ENCODE results near the gene FKBP9. TPM values are rescaled to one million over a fixed set of nuclear protein-coding genes. Genes with fewer than 3 reads are reported as not detected.

The FKBP9 gene
- total and polyA plus RNA-seq, 2 donors (not counting 3 experiments of a cell fraction or from before 2014, with no cell fraction given): 88.7 to 124 TPM

GRCh38 chr7:33043501-33044400 lies 86.5 kb downstream of the FKBP9 start:
- TF ChIP-seq EZH2 (IDR thresholded peaks at IDR 0.05; ENCODE audit: borderline replicate concordance, low read depth, low read length, severe bottlenecking): no peak
- TF ChIP-seq MYC (IDR thresholded peaks at IDR 0.05; ENCODE audit: low read depth, low read length): no peak
- no peak for TF ChIP-seq FOS (IDR thresholded peaks at IDR 0.05; ENCODE audit: borderline replicate concordance, insufficient read depth, low read length)
- Histone ChIP-seq H3K9me1 (replicated peaks; ENCODE audit: control insufficient read depth, extremely low read depth, insufficient read depth, low read length) (no peaks in the 10 kb centered on the region), H3K79me2 (ENCODE audit: control insufficient read depth, insufficient read depth, low read length) (peaks cover 80% of the 10 kb centered on the region), H3K27ac (ENCODE audit: insufficient read depth, low read depth, low read length) (no peak overlapping the region), H3K4me2 (ENCODE audit: insufficient read depth, low read length) (no peak overlapping the region), H4K20me1 (replicated peaks; ENCODE audit: control insufficient read depth, extremely low read depth, insufficient read depth, low read length) (peaks cover 6% of the 10 kb centered on the region), H2AFZ (ENCODE audit: low read depth, low read length) (no peak overlapping the region), H3K9me3 (replicated peaks; ENCODE audit: control insufficient read depth, insufficient read depth, low read length) (no peaks in the 10 kb centered on the region), H3K27me3 (ENCODE audit: control insufficient read depth in 2 of 2, insufficient read depth in 2 of 2, low read length in 2 of 2) (no peaks in the 10 kb centered on the region), H3K36me3 (ENCODE audit: control insufficient read depth in 2 of 2, extremely low read depth in 1 of 2, insufficient read depth in 2 of 2, low read length in 2 of 2) (no peaks in the 10 kb centered on the region), H3K4me3 (replicated peaks in 1 of 3; ENCODE audit: insufficient read depth in 1 of 3, low read depth in 1 of 3, low read length in 3 of 3) (no peak overlapping the region), H3K4me1 (ENCODE audit: control insufficient read depth, extremely low read depth, insufficient read depth, low read length) (peaks cover 7% of the 10 kb centered on the region), H3K9ac (replicated peaks; ENCODE audit: extremely low read depth, insufficient read depth, low read length) (no peak overlapping the region)
- FAIRE-seq: no peak
- dilution Hi-C loops (cut with MboI; ENCODE audit: extremely low pct_ligation_motif_present, low sequenced_read_pairs): no loop called here
- POLR2A ChIA-PET: no interaction called here
- DNase-seq (ENCODE audit: low read depth, low spot score): no peak
- BruUV-seq (replicated peaks): no TSS peak
- CTCF ChIA-PET: interaction anchor here (0.8 to 1.3 kb wide), 2 partner anchors 243 kb away, joined by 4 read pairs; no protein-coding TSS in a partner anchor
- intact Hi-C loops (cut with micrococcal nuclease): no loop called here

- BruUV-seq (replicated peaks): no TSS peak
- H3K9me1 ChIP-seq (replicated peaks; ENCODE audit: control insufficient read depth, extremely low read depth, insufficient read depth, low read length): no peaks in the 10 kb centered on the region
- no peaks in the 10 kb centered on the region for H3K36me3 ChIP-seq (ENCODE audit: control insufficient read depth in 2 of 2, extremely low read depth in 1 of 2, insufficient read depth in 2 of 2, low read length in 2 of 2)
- no peak overlapping the region for H3K4me3 ChIP-seq (replicated peaks in 1 of 3; ENCODE audit: insufficient read depth in 1 of 3, low read depth in 1 of 3, low read length in 3 of 3)
- peaks cover 7% of the 10 kb centered on the region for H3K4me1 ChIP-seq (ENCODE audit: control insufficient read depth, extremely low read depth, insufficient read depth, low read length)
- TF ChIP-seq MAX (IDR thresholded peaks at IDR 0.05; ENCODE audit: insufficient read depth, insufficient read length): no peak
- no peak for TF ChIP-seq MYC (IDR thresholded peaks at IDR 0.05; ENCODE audit: low read depth, low read length)
- TF ChIP-seq CTCF (IDR thresholded peaks at IDR 0.05; ENCODE audit: extremely low read depth in 1 of 2, insufficient read depth in 1 of 2, low read depth in 1 of 2, low read length in 2 of 2): no peak
- dilution Hi-C loops (cut with MboI; ENCODE audit: extremely low pct_ligation_motif_present, low sequenced_read_pairs) (no loop called here), intact Hi-C loops (cut with micrococcal nuclease) (no loop called here)
- no peak overlapping the region for H2AFZ ChIP-seq (ENCODE audit: low read depth, low read length)
- H3K9me3 ChIP-seq (replicated peaks; ENCODE audit: control insufficient read depth, insufficient read depth, low read length): no peaks in the 10 kb centered on the region
- H3K27me3 ChIP-seq (ENCODE audit: control insufficient read depth in 2 of 2, insufficient read depth in 2 of 2, low read length in 2 of 2): no peaks in the 10 kb centered on the region
- no peak for DNase-seq (ENCODE audit: low read depth, low spot score)
- no peak overlapping the region for H3K4me2 ChIP-seq (ENCODE audit: insufficient read depth, low read length)
- H3K27ac ChIP-seq (ENCODE audit: insufficient read depth, low read depth, low read length): no peak overlapping the region
- peaks cover 6% of the 10 kb centered on the region for H4K20me1 ChIP-seq (replicated peaks; ENCODE audit: control insufficient read depth, extremely low read depth, insufficient read depth, low read length)
- no peak overlapping the region for H3K9ac ChIP-seq (replicated peaks; ENCODE audit: extremely low read depth, insufficient read depth, low read length)
- ChIA-PET POLR2A (no interaction called here), CTCF (interaction anchor here (1.3 kb wide), 1 partner anchor 244 kb away, joined by 4 read pairs; no protein-coding TSS in a partner anchor)
- FAIRE-seq: no peak
- H3K79me2 ChIP-seq (ENCODE audit: control insufficient read depth, insufficient read depth, low read length): peaks cover 79% of the 10 kb centered on the region
These were observed 87.1 kb downstream of the FKBP9 start for GRCh38 chr7:33044401-33044718.

All from endothelial cell of umbilical vein (primary cell).